Stimulated activated CD8-positive, alpha-beta memory T cell treated with anti-CD3 and anti-CD28 coated beads, Interleukin-7, amount 100 ng/mL, for 48 hours (primary cell): ENCODE results near the gene TRIM43B.
"Not testable (repeated sequence)": the region's sequence is repeated elsewhere in the genome, so short reads cannot be mapped to it uniquely, and the experiment has no call there.

Source experiments
- DNase-seq, 2 donors: peaks; one replicate each; pipeline ENCODE4 v3.0.0-alpha.2; 2020; ENCODE audit warnings: low read depth in 1 of 2; ENCODE audit errors: extremely low read depth in 1 of 2

TRIM43B gene

DNA sequence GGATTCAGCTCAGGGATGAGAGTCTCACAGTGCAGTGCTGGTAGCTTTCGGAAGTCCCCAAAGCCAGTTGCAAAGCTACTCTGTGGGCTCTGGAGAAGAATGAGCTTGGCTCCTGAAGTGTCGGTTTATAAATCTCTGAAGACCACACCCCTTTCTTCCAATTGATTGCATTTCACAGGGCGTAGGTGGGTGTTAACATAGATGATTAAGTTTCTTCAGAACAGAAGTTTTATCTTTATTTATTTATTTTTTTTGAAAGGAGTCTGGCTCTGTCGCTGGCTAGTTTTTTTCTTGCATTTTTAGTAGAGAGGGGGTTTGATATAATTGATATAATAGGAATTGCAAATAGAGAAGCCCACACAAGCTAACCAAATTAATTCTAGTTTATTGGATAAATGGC lies at the start of gene TRIM43B:
Gene TRIM43B, minus strand, starts transcription at position 101 of the 400 bp plus-strand sequence. CDS start 2,040 bp downstream, outside the sequence.
- not testable (repeated sequence) for DNase-seq

- DNase-seq = no peak
Measured at GRCh38 chr2:95531254-95531771, 46.8 kb upstream of the TRIM43B start.

DNA sequence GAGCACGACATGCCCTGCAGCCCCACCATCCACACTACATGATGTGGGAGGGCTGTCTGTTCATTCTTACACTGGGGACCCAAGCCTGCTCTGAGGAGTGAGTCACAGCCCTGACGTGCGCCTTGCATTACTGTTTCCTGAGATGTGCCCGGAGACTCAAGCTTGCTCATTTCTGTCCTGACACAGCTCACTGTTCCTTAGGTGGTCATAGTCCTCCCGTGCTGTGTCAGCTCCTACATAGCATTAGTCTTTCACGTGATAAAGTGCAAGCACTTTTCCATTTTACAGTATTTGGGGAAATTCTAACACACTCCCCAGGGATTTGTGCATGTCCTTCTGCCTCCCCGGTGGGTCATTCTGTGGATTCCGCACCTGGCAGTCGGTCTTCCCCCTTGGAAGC lies 46.2 kb upstream of the TRIM43B start:
- DNase-seq = peak in 1 of 2 donors; percentile 52

GRCh38 chr2:95526360-95527341 lies 42.1 kb upstream of the TRIM43B start:
- DNase-seq = peak; percentile 35 to 41

GRCh38 chr2:95525294-95526035 lies 40.9 kb upstream of the TRIM43B start:
- DNase-seq = no peak

GRCh38 chr2:95524195-95524594 lies 39.6 kb upstream of the TRIM43B start:
- no peak for DNase-seq

- DNase-seq = no peak
Measured at GRCh38 chr2:95514718-95515117, 30.2 kb upstream of the TRIM43B start.

- not testable (repeated sequence) for DNase-seq
Measured at GRCh38 chr2:95514226-95514625, 29.7 kb upstream of the TRIM43B start.

DNA sequence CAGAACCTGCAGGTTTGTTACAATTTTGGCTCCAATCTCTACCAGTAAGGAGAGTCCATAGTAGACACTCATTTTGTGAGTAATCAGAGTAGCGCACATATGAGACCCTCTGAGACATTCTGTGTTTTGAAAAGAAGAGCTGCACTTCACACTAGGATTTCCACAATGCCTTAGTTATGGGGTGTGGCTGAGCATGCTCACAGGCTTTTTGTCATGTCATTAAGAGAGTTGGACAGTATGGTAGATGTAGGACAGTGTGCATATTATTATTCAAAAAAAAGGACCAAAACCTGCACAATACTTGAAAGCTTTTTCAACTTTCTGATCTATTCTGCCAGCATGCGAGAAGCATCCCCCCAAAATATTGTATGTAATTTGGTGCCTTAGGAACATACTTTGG lies 24.9 kb upstream of the TRIM43B start:
- DNase-seq = no peak

GRCh38 chr2:95505222-95505621 lies 20.7 kb upstream of the TRIM43B start:
- DNase-seq = no peak

GRCh38 chr2:95500854-95501253 lies 16.3 kb upstream of the TRIM43B start:
- no peak for DNase-seq

DNA sequence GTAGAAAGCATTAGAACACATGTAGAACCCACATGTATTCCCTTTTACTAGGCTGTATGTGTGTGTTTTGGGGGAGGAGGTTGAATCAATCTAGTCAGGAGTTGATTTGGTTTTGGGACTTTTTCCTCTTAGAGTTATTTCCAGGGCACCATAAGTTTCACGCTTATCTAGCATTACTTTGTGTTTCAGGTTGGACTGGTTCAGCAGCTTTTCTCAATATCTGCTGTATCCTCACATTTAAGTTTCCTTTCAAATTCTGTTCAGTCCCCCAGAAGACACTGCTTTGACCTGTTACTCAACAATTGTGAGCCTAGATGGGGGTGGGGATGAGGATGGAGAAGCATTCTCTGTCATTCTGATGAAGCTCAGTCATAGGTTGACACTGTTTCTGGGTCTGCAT lies 7.5 kb upstream of the TRIM43B start:
- DNase-seq = not testable (repeated sequence)

DNA sequence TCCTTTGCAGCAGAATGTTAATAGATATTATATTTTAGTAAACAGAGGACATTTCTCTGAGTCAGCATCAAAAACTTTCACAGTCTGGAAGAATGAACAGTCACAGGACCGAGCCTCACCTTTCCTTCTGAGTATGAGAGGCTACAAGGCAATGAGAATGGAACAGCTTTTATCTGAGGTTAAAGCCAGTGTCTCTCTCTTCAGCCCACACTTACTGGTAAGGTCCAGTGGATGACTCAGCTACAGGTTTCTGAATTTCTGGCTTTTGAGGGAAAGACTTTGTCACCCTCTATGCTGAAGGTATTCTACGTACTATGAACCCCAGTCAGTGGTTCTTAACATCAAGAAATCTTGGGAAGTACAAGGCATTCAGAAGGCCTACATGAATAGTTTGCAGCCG lies 9.5 kb downstream of the TRIM43B start:
- DNase-seq = not testable (repeated sequence)

- not testable (repeated sequence) for DNase-seq
Measured at GRCh38 chr2:95467984-95468383, 16.6 kb downstream of the TRIM43B start.

DNA sequence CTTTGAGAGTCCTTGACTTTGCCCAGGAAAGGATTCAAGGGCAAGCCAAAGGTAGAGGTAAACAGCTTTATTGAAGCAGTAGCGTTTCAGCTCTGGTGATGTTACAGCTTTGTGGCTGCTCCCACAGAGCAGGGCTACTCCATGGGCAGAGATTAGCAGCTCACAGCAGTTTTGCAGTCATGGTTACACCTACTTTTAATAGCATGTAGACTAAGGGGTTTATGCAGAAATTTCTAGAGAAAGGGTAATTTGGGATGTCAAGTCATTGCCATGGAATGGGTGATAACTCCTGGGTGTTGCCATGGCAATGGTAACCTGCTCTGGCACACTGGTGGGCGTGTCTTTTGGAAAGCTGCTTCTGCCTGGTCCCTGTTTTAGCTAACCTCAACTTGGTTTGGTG lies 18.0 kb downstream of the TRIM43B start:
- not testable (repeated sequence) for DNase-seq

DNA sequence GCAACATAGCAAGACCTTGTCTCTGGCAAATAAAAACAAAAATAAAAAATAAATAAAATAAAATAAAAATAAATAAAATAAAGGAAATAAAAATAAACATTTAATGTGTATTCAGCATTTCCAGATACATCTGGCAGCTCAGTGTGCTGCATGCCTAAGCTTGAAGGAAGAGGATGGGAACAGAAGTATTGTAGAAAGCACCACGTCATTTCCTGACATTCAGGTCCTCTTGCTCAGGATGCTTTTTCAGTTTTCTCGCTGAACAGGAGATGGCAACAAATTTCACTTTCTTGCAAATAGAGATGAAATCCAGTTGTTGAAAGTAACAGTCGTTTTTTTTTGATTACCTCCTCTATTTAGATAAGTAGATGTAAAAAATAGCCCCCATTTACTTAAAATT lies 21.3 kb downstream of the TRIM43B start:
- DNase-seq = not testable (repeated sequence)

GRCh38 chr2:95445317-95445716 lies 39.2 kb downstream of the TRIM43B start:
- DNase-seq = not testable (repeated sequence)

- not testable (repeated sequence) for DNase-seq
Measured at GRCh38 chr2:95442474-95443099, 42.0 kb downstream of the TRIM43B start.

- not testable (repeated sequence) for DNase-seq
Measured at GRCh38 chr2:95435872-95436209, 48.7 kb downstream of the TRIM43B start.

DNA sequence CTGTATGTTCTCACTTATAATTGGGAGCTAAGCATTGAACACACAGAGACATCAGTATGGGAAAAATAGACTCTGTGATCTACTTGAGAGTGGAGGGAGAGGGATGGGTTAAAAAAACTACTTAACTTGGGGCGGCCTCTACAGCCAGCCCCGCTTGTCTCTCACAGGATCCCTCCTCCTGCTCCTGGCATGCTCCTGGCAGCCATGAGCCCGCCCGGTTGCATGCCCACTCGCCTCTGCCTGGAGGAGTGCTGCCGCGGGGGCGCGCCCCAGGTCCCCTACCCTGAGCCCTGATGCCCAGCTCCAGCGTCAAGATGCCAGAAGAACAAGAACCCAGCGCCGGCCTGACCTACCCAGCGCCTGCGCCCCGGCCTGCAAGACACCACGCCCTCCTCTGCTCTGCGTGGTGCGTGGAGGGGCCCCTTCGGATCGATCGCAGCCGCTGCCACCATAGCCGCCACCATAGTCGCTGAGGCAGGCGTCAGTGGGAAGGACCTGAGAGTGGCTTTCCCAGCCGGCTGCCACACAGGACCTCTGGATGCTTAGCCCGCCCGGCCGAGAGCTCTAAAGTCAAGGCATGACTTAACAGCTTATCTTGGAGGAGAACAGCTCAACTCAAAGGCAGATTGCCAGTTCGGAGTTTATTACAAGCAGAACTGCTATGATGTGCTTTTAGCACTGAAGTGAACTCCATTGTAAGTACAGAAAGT lies 49.2 kb downstream of the TRIM43B start:
- DNase-seq = not testable (repeated sequence)
